OCI-LY1 (cell line): ENCODE results near the gene TMIE.

Experiments used
- H2AFZ ChIP-seq: fragments of 200-600 bp; sonication (generic), shearing (Covaris generic); 2 replicates; pipeline ENCODE4 v1.6.0; 2014; ENCODE audit warnings: antibody characterized with exemption, mild to moderate bottlenecking, low read length
- H3F3A ChIP-seq: fragments of 200-600 bp; sonication (generic), shearing (Covaris generic); 2 replicates; pipeline ENCODE4 v1.6.0; 2014; ENCODE audit warnings: mild to moderate bottlenecking, antibody characterized with exemption, low read length, moderate library complexity; ENCODE audit not compliant: insufficient read depth
- H3K27ac ChIP-seq: fragments of 200-600 bp; sonication (generic); 2 replicates; pipeline ENCODE4 v1.5.1; 2014; ENCODE audit warnings: low read length, mixed run types, mild to moderate bottlenecking, low read depth; ENCODE audit not compliant: poor library complexity, severe bottlenecking
- H3K27me3 ChIP-seq: fragments of 200-600 bp; sonication (generic); 2 replicates; pipeline ENCODE4 v1.6.0; 2014; ENCODE audit warnings: antibody characterized with exemption, mild to moderate bottlenecking, low read length, moderate library complexity; ENCODE audit not compliant: insufficient read depth
- H3K36me3 ChIP-seq: fragments of 200-600 bp; sonication (generic); 2 replicates; pipeline ENCODE4 v1.6.1; 2014; ENCODE audit warnings: mild to moderate bottlenecking, antibody characterized with exemption, low read length, moderate library complexity, mixed read lengths; ENCODE audit not compliant: insufficient read depth
- H3K4me1 ChIP-seq: fragments of 200-600 bp; sonication (generic); 2 replicates; pipeline ENCODE4 v1.5.1; 2014; ENCODE audit warnings: mild to moderate bottlenecking, low read length, moderate library complexity; ENCODE audit not compliant: insufficient read depth, severe bottlenecking
- H3K4me2 ChIP-seq: fragments of 200-600 bp; sonication (generic), shearing (Covaris generic); 2 replicates; pipeline ENCODE4 v1.6.1; 2014; ENCODE audit warnings: low read length
- H3K4me3 ChIP-seq: fragments of 200-600 bp; sonication (generic); 2 replicates; pipeline ENCODE4 v1.5.1; 2014; ENCODE audit warnings: low read length, low read depth, mild to moderate bottlenecking, mixed read lengths; ENCODE audit not compliant: poor library complexity, severe bottlenecking
- H3K79me2 ChIP-seq: fragments of 200-600 bp; shearing (Covaris generic); 2 replicates; pipeline ENCODE4 v1.6.1; 2016; ENCODE audit warnings: mixed run types, low read length, mixed read lengths; ENCODE audit not compliant: insufficient read depth
- H3K9ac ChIP-seq: fragments of 200-600 bp; sonication (generic), shearing (Covaris generic); 2 replicates; pipeline ENCODE4 v1.6.1; 2014; ENCODE audit warnings: mild to moderate bottlenecking, low read length, mixed read lengths
- H3K9me2 ChIP-seq: fragments of 200-600 bp; sonication (generic), shearing (Covaris generic); 2 replicates; pipeline ENCODE4 v1.6.1; 2014; ENCODE audit warnings: low read depth, mild to moderate bottlenecking, low read length, mixed read lengths
- H3K9me3 ChIP-seq: fragments of 200-600 bp; shearing (Covaris generic); 2 replicates; pipeline ENCODE4 v1.6.1; 2014; ENCODE audit warnings: low read length, mixed read lengths
- H4K20me1 ChIP-seq: fragments of 200-600 bp; sonication (generic), shearing (Covaris generic); 2 replicates; pipeline ENCODE4 v1.6.0; 2016; ENCODE audit warnings: mild to moderate bottlenecking, low read length; ENCODE audit not compliant: insufficient read depth
- EZH2 ChIP-seq: fragments of 200-600 bp; sonication (generic), shearing (Covaris generic); IDR thresholded peaks from 2 replicates; pipeline ENCODE4 v1.8.0; 2017; ENCODE audit warnings: borderline replicate concordance, mixed run types, mild to moderate bottlenecking, antibody characterized with exemption, low read length, moderate library complexity, mixed read lengths
- TF ChIP-seq, protein P1 (sequence below): fragments of 200-600 bp; sonication (generic), shearing (Covaris generic); IDR thresholded peaks from 2 replicates; pipeline ENCODE4 v1.5.1; 2017; ENCODE audit warnings: mild to moderate bottlenecking, antibody characterized with exemption, low read length, moderate library complexity, mixed read lengths

The TMIE gene

DNA sequence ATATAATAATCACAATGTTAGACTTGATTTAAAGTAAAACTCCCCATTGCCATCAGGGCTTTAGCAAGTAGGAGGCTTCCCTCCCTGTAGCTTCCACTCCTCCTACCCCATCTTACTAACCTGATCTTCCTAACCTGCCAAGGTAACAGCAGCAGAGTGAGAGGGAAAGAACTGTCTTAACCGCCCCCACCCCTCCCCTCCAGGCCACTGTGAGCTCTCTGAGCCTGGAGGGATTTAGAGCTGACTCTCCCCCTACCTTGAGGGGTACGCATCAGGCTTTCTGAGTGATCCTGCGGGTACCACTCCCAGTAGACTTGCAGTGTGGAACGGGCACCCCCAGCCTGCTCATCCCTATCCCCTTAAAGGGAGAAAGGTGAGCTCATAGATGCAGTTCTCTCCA lies 27.8 kb downstream of the TMIE start:
- Histone ChIP-seq H3K9ac (no peak overlapping the region), H2AFZ (no peak overlapping the region), H3K27ac (no peak overlapping the region), H3K9me3 (no peaks in the 10 kb centered on the region), H3K79me2 (no peaks in the 10 kb centered on the region), H3K4me1 (no peaks in the 10 kb centered on the region), H3K9me2 (no peaks in the 10 kb centered on the region), H3K27me3 (peaks cover 5% of the 10 kb centered on the region; the same call in 1 of the 2 replicates), H3F3A (no peaks in the 10 kb centered on the region), H4K20me1 (no peaks in the 10 kb centered on the region), H3K4me2 (no peak overlapping the region), H3K4me3 (no peak overlapping the region), H3K36me3 (no peaks in the 10 kb centered on the region)
- TF ChIP-seq, protein P1, sequence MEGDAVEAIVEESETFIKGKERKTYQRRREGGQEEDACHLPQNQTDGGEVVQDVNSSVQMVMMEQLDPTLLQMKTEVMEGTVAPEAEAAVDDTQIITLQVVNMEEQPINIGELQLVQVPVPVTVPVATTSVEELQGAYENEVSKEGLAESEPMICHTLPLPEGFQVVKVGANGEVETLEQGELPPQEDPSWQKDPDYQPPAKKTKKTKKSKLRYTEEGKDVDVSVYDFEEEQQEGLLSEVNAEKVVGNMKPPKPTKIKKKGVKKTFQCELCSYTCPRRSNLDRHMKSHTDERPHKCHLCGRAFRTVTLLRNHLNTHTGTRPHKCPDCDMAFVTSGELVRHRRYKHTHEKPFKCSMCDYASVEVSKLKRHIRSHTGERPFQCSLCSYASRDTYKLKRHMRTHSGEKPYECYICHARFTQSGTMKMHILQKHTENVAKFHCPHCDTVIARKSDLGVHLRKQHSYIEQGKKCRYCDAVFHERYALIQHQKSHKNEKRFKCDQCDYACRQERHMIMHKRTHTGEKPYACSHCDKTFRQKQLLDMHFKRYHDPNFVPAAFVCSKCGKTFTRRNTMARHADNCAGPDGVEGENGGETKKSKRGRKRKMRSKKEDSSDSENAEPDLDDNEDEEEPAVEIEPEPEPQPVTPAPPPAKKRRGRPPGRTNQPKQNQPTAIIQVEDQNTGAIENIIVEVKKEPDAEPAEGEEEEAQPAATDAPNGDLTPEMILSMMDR = no peak
- no peak for TF ChIP-seq EZH2

DNA sequence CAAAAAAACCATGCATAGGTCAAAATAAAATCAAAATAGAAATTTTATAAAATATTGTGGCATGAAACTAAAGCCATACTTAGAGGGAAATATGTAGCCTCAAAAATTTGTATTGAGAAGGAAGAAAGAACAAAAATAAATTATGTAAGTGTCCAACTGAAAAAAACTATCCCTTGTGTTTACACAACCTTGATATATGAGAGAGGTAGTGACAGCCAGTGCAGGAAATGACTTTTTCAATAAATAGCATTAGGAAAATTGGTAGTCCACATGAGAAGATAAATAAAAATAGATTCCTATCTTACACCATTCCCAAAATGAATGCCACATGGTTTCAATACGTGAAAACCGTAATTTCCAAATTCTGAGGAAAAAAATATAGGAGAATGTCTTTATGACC lies 29.6 kb downstream of the TMIE start:
- Histone ChIP-seq H4K20me1 (no peaks in the 10 kb centered on the region), H3F3A (no peaks in the 10 kb centered on the region), H3K4me3 (no peak overlapping the region), H3K27me3 (peaks cover 5% of the 10 kb centered on the region; the same call in 1 of the 2 replicates), H3K4me1 (no peaks in the 10 kb centered on the region), H2AFZ (no peak overlapping the region), H3K27ac (no peak overlapping the region), H3K4me2 (no peak overlapping the region), H3K36me3 (no peaks in the 10 kb centered on the region), H3K9ac (no peak overlapping the region), H3K79me2 (no peaks in the 10 kb centered on the region), H3K9me3 (no peaks in the 10 kb centered on the region), H3K9me2 (no peaks in the 10 kb centered on the region)
- TF ChIP-seq EZH2 = no peak
- TF ChIP-seq, protein P1 = no peak

DNA sequence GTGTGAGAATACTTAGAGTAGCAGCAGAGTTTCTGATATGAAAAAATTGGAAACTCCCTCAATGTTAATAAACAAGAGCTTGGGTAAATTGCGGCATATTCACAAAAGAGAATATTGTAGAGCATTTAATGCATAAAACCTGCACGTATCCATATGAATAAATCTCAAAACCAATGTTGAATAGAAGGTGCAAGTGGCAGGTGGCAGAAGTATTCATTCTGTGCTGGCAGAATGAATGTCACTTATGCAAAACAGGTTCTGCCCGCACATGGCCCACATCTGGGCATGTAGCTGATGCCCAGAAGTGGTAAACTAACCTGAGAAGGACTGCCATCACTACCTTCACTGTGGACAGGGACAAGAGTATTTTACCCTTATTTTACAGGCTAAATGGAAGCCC lies 30.6 kb downstream of the TMIE start:
- no peak overlapping the region for H2AFZ ChIP-seq
- H3K4me3 ChIP-seq = no peak overlapping the region
- no peak overlapping the region for H3K4me2 ChIP-seq
- H3K9ac ChIP-seq = no peak overlapping the region
- H3K27ac ChIP-seq = no peak overlapping the region
- H3F3A ChIP-seq = no peaks in the 10 kb centered on the region
- no peak for TF ChIP-seq EZH2
- TF ChIP-seq, protein P1 = no peak
- no peaks in the 10 kb centered on the region for H3K9me2 ChIP-seq
- H3K36me3 ChIP-seq = no peaks in the 10 kb centered on the region
- no peaks in the 10 kb centered on the region for H3K79me2 ChIP-seq
- no peaks in the 10 kb centered on the region for H4K20me1 ChIP-seq
- peaks cover 5% of the 10 kb centered on the region; the same call in 1 of the 2 replicates for H3K27me3 ChIP-seq
- no peaks in the 10 kb centered on the region for H3K9me3 ChIP-seq
- no peaks in the 10 kb centered on the region for H3K4me1 ChIP-seq
